Measurements from ENCODE around the gene MAJIN.

The MAJIN gene

GRCh38 chr11:64898541-64898940 lies 73.4 kb downstream of the MAJIN start:
- H3K4me2 ChIP-seq (ENCODE audit: low read length) = no peak overlapping the region
- H3K27me3 ChIP-seq (ENCODE audit: low read depth, low read length) = no peaks in the 10 kb centered on the region
- no peaks in the 10 kb centered on the region for H3K79me2 ChIP-seq (ENCODE audit: low read length)
- peaks cover 4% of the 10 kb centered on the region for H3K36me3 ChIP-seq (replicated peaks; ENCODE audit: low read depth, low read length)
- no peak overlapping the region for H3K27ac ChIP-seq (ENCODE audit: low read length)
- no peak overlapping the region for H3K4me3 ChIP-seq (ENCODE audit: low read length)
- TF ChIP-seq, protein P1, sequence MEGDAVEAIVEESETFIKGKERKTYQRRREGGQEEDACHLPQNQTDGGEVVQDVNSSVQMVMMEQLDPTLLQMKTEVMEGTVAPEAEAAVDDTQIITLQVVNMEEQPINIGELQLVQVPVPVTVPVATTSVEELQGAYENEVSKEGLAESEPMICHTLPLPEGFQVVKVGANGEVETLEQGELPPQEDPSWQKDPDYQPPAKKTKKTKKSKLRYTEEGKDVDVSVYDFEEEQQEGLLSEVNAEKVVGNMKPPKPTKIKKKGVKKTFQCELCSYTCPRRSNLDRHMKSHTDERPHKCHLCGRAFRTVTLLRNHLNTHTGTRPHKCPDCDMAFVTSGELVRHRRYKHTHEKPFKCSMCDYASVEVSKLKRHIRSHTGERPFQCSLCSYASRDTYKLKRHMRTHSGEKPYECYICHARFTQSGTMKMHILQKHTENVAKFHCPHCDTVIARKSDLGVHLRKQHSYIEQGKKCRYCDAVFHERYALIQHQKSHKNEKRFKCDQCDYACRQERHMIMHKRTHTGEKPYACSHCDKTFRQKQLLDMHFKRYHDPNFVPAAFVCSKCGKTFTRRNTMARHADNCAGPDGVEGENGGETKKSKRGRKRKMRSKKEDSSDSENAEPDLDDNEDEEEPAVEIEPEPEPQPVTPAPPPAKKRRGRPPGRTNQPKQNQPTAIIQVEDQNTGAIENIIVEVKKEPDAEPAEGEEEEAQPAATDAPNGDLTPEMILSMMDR (IDR thresholded peaks at IDR 0.05; ENCODE audit: low read depth, low read length) = no peak
- TF ChIP-seq EZH2phosphoT487 (IDR thresholded peaks at IDR 0.05; ENCODE audit: low read depth) = no peak
- H4K20me1 ChIP-seq (ENCODE audit: insufficient read depth, low read length) = no peaks in the 10 kb centered on the region
- H3K9me3 ChIP-seq (ENCODE audit: insufficient read depth, low read length) = no peaks in the 10 kb centered on the region
- H3K9ac ChIP-seq (ENCODE audit: low read length) = no peak overlapping the region
- H2AFZ ChIP-seq (ENCODE audit: low read depth, low read length) = no peak overlapping the region
- H3K4me1 ChIP-seq (ENCODE audit: low read length) = peaks cover 35% of the 10 kb centered on the region

DNA sequence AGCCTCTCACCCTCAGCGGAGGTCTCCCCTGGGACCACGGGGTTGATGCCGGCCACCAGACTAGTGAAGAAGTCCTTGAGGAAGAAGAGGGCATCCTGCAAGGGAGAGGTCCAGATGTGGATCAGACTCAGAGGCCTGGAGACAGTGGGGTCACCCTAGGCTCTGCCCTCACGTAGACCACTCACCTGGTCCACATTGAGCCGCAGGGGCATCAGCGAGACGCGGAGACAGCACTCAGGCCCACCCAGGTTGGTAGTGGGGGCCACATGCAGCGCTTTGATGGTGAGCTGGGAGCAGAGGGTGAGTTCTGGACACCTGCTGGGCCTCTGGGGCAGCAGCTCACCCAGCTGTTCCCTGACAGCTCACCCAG lies 73.8 kb downstream of the MAJIN start:
- Histone ChIP-seq H3K27me3 (ENCODE audit: low read depth, low read length) (no peaks in the 10 kb centered on the region), H3K9me3 (ENCODE audit: insufficient read depth, low read length) (no peaks in the 10 kb centered on the region), H3K36me3 (replicated peaks; ENCODE audit: low read depth, low read length) (peaks cover 4% of the 10 kb centered on the region), H2AFZ (ENCODE audit: low read depth, low read length) (no peak overlapping the region), H3K9ac (ENCODE audit: low read length) (no peak overlapping the region), H3K4me3 (ENCODE audit: low read length) (no peak overlapping the region), H3K27ac (ENCODE audit: low read length) (no peak overlapping the region), H3K4me2 (ENCODE audit: low read length) (no peak overlapping the region), H3K79me2 (ENCODE audit: low read length) (no peaks in the 10 kb centered on the region), H3K4me1 (ENCODE audit: low read length) (peaks cover 40% of the 10 kb centered on the region), H4K20me1 (ENCODE audit: insufficient read depth, low read length) (no peaks in the 10 kb centered on the region)
- TF ChIP-seq EZH2phosphoT487 (IDR thresholded peaks at IDR 0.05; ENCODE audit: low read depth) = no peak
- TF ChIP-seq, protein P1 (IDR thresholded peaks at IDR 0.05; ENCODE audit: low read depth, low read length) = no peak

- Histone ChIP-seq H3K36me3 (replicated peaks; ENCODE audit: low read depth, low read length) (peaks cover 4% of the 10 kb centered on the region), H3K9ac (ENCODE audit: low read length) (no peak overlapping the region), H3K4me2 (ENCODE audit: low read length) (no peak overlapping the region), H3K27me3 (ENCODE audit: low read depth, low read length) (no peaks in the 10 kb centered on the region), H3K27ac (ENCODE audit: low read length) (no peak overlapping the region), H3K79me2 (ENCODE audit: low read length) (no peaks in the 10 kb centered on the region), H2AFZ (ENCODE audit: low read depth, low read length) (no peak overlapping the region), H3K4me3 (ENCODE audit: low read length) (no peak overlapping the region), H3K9me3 (ENCODE audit: insufficient read depth, low read length) (no peaks in the 10 kb centered on the region), H3K4me1 (ENCODE audit: low read length) (peaks cover 43% of the 10 kb centered on the region), H4K20me1 (ENCODE audit: insufficient read depth, low read length) (no peaks in the 10 kb centered on the region)
- TF ChIP-seq EZH2phosphoT487 (IDR thresholded peaks at IDR 0.05; ENCODE audit: low read depth) = no peak
- TF ChIP-seq, protein P1 (IDR thresholded peaks at IDR 0.05; ENCODE audit: low read depth, low read length) = no peak
Observed at GRCh38 chr11:64897381-64898075, 74.4 kb downstream of the MAJIN start.

DNA sequence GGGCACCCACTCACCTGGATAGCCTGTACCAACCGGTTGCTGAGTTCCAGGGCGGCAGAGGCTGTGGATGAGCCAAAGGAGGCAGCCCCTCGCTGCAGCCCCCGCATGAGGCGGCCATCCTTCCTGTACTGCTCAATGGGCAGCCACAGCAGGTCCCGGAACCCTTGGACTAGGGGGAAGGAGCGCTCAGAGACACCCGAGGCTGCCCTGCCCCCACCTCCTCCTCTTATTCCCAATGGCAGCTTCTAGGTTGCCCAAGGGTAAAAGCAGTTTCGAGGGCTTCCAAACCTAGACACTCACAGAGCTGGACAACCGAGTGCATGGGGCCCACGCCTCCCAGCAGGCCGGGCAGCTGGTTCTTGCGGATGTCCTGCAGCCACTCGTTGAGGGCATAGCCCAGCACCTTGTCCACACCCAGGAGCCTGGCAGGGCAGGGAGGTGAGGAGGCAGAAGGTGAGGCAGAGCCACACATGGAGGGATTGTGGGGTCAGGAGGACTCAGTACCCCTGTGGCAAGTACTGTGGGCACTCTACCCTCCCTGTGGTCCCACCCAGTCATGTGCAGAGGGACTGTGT lies 75.4 kb downstream of the MAJIN start:
- H4K20me1 ChIP-seq (ENCODE audit: insufficient read depth, low read length) = no peaks in the 10 kb centered on the region
- H3K36me3 ChIP-seq (replicated peaks; ENCODE audit: low read depth, low read length) = peaks cover 4% of the 10 kb centered on the region
- no peak overlapping the region for H3K4me2 ChIP-seq (ENCODE audit: low read length)
- no peak overlapping the region for H3K9ac ChIP-seq (ENCODE audit: low read length)
- H3K4me1 ChIP-seq (ENCODE audit: low read length) = peaks cover 43% of the 10 kb centered on the region
- TF ChIP-seq, protein P1 (IDR thresholded peaks at IDR 0.05; ENCODE audit: low read depth, low read length) = no peak
- TF ChIP-seq EZH2phosphoT487 (IDR thresholded peaks at IDR 0.05; ENCODE audit: low read depth) = no peak
- H3K79me2 ChIP-seq (ENCODE audit: low read length) = no peaks in the 10 kb centered on the region
- no peak overlapping the region for H2AFZ ChIP-seq (ENCODE audit: low read depth, low read length)
- H3K9me3 ChIP-seq (ENCODE audit: insufficient read depth, low read length) = no peaks in the 10 kb centered on the region
- H3K27ac ChIP-seq (ENCODE audit: low read length) = no peak overlapping the region
- no peaks in the 10 kb centered on the region for H3K27me3 ChIP-seq (ENCODE audit: low read depth, low read length)
- H3K4me3 ChIP-seq (ENCODE audit: low read length) = no peak overlapping the region

All from OCI-LY3 (cell line).